Measurements from ENCODE around the gene FAM90A26. TPM values are rescaled to one million over a fixed set of nuclear protein-coding genes. Genes with fewer than 3 reads are reported as not detected.
A peak's percentile ranks its signal among the peaks of the same experiment; 100 is the strongest.
"Not testable (repeated sequence)": the region's sequence is repeated elsewhere in the genome, so short reads cannot be mapped to it uniquely, and the experiment has no call there.

Gene FAM90A26
- total RNA-seq, 2 experiments from 2014 or later = not detected

DNA sequence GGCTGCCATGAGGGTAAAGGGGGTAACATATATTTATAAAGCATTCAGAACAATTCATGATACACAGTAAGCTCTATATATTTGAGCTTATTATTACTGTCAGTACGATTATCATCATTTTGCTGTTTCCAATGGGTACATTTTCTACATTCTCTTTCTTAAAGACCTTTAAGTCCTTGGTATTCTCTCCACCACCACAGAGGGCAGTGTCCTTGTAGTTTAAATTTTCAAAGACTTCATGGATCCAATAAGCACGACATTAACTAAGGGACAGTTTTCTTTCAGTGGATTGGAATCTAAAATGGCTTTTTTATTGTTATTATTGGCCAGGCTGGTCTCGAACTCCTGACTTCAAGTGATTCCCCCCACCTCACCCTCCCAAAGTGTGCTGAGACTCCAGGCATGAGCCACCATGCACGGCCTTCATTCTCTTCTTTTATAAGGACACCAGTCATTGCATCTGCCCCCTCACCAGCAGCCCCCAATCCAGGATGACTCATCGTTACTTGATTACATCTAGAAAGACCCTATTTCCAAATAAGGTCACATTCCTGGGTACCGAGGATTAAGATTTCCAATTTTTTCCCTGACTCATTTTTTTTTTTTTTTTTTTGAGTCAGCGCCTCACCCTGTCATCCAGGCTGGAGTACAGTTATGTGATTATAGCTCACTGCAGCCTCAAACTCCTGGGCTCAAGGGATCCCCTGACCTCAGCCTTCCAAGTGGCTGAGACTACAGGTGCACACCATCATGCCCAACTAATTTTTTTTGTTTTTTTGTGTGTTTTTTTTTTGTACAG lies 21.4 kb upstream of the FAM90A26 start:
- H3K9me3 Mint-ChIP-seq; H3K27me3 Mint-ChIP-seq; H3K27ac Mint-ChIP-seq; DNase-seq; CTCF ChIA-PET; POLR2A ChIA-PET; H3K4me3 Mint-ChIP-seq; H3K36me3 Mint-ChIP-seq (ENCODE audit: low read depth): not testable (repeated sequence)
- peaks cover 12% of the 10 kb centered on the region for H3K4me1 Mint-ChIP-seq

DNA sequence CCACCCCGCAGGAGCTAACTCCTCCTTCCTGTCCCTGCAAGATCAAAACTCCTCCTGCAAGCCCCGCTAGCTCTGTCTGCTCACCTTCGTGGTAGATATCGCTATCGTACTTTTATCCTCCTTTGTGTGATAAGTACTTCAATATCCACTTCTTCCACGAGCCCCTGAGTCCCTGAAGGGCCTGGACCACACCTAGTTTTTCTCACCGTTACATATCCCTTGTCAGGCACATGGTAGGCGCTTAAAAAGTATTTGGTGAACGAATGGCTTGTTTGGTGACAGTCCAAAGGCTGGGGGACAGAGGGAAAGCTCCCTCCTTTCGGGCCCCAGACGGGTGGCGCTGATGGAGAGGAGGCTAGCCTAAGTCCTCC lies 18.4 kb upstream of the FAM90A26 start:
- H3K27me3 Mint-ChIP-seq; DNase-seq; CTCF ChIA-PET; POLR2A ChIA-PET; H3K9me3 Mint-ChIP-seq; H3K36me3 Mint-ChIP-seq (ENCODE audit: low read depth): not testable (repeated sequence)
- peaks cover 27% of the 10 kb centered on the region for H3K4me1 Mint-ChIP-seq
- H3K27ac Mint-ChIP-seq = peak overlapping the region; percentile 100
- H3K4me3 Mint-ChIP-seq = peak overlapping the region; percentile 96

DNA sequence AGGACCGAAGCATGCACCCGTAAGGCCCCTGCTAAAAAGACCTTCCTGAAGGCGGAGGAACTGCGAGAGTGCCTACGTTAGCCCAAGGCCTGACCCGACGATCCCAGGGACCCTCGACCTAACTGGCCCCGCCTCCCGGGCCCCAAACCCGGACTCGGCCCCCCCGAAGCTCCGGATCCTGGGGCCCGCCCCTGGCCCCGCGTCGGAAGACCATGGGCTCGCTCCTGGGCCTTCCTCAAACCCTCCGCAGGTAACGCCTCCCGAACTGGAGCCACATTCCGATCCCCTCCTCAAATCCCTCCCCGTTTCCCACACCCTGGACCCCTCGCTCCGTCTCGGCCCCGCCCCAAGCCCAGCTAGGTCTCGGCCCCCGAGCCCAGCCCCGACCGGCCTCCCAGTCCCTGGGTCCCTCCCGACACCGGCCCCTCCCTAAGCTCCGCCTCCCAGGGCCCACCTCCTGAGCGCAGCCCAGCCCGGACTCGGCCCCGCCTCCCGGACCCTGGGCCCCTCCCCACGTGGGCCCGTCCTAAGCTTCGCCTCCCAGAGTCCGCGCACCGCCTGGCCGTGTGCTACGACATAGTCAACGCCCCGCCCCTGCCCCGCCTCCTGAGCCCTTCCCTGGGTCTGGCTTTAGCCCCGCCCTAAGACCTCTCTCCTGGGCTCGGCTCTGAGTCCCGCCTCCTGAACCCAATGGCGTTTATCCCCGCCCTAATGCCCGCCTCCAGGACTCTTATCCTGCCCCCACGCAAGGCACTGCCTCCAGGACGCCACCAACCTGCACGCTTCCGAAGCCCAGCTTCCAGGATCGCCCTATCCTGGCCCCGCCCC lies 17.8 kb upstream of the FAM90A26 start:
- peak; percentile 98 for DNase-seq
- POLR2A ChIA-PET; H3K36me3 Mint-ChIP-seq (ENCODE audit: low read depth); H3K27me3 Mint-ChIP-seq; CTCF ChIA-PET; H3K9me3 Mint-ChIP-seq: not testable (repeated sequence)
- Mint-ChIP-seq H3K4me1 (peaks cover 27% of the 10 kb centered on the region), H3K27ac (peak overlapping the region; percentile 100), H3K4me3 (peak overlapping the region; percentile 96)

DNA sequence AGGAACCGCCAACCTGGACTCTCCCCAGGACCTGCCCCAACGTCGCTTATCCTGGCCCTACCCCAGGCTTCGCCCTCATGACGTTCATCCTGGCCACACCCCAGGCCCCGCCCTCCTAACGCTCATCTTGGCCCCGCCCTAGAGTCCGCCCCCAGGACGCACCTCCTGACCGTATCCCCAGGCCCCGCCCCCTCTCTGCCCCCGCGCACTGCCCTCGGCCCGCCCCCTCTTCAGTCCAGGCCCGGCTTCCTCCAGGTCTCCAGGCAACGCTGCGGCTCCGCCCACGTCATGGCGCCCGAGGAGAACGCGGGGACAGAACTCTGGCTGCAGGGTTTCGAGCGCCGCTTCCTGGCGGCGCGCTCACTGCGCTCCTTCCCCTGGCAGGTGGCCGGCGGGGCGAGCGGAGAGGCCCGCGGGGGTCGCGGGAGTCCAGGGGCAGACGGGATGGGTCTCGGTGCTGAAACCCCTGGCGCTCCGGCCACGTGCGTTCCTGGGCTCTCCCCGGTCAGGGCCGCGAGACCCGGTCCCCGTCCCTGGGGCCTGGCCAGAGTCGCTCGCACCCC lies 17.1 kb upstream of the FAM90A26 start:
- H3K27ac Mint-ChIP-seq = peak overlapping the region; percentile 100
- peak overlapping the region; percentile 96 for H3K4me3 Mint-ChIP-seq
- CTCF ChIA-PET; POLR2A ChIA-PET; H3K9me3 Mint-ChIP-seq; H3K27me3 Mint-ChIP-seq; H3K36me3 Mint-ChIP-seq (ENCODE audit: low read depth): not testable (repeated sequence)
- H3K4me1 Mint-ChIP-seq = peaks cover 27% of the 10 kb centered on the region
- peak; percentile 98 for DNase-seq

DNA sequence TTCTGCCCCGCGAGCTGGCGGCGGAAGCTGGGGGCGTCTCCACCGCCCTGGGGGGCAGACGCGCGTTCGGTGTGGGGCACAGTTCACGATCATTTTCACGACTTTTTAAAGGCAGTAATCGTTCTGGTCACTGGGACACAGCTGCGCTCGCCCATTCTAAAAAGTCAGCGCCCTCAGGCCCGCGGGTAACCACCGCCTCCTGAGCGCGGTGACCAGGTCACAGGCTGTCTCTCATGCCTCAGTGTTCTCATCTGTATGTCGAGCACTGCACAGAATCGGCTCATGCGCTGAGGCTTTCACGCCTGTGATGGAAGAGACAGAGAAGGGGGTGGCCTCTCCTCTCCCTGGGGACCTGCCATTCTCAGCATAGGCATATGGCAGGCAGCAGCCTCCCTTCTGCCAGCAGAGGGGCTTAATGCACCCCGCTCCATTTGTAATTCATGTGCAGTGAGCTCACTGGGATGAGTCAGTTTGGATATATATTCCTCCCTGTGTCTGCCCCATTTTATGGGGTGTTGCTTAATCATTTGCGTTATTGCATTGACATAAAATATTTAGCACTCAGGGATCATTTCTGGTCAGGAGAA lies 16.5 kb upstream of the FAM90A26 start:
- H3K4me3 Mint-ChIP-seq = peak overlapping the region; percentile 96
- H3K36me3 Mint-ChIP-seq (ENCODE audit: low read depth); CTCF ChIA-PET; POLR2A ChIA-PET; H3K9me3 Mint-ChIP-seq; H3K27me3 Mint-ChIP-seq: not testable (repeated sequence)
- DNase-seq = peak; percentile 19
- H3K4me1 Mint-ChIP-seq = peaks cover 27% of the 10 kb centered on the region
- peak overlapping the region; percentile 86 for H3K27ac Mint-ChIP-seq

DNA sequence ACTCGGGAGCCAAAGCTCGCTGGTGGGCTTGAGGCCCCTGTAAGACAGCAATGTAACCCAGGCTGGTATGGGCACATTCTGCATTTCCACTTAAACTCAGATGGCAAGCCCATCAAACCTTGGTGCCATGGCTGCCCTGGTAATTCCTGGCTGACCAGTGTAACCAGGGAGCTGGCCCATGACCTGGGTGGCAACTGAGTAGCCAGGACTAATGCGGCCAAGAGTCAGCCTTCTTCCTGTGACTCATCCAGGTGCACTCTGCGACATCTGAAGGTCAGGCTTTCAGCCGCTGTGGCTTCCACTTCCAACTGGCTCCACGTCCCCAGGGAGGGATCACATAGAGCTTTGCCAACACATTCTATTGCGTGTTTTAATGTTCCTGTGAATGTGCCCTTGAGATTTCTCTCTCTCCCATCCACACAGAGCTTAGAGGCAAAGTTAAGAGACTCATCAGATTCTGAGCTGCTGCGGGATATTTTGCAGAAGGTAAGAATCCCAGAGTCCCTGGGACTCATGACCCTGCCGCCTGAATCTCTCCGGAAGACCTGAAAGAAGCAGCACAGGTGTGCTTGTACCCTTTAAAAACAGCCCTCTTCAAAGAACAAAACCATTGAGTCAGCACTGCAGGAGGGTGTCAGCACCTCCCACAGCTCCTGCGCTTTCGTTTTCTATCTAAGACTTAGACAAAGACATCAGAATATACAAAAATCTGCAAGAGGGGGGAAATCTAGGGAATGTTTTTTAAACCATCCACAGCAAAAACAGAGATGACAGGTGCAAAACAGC lies 14.9 kb upstream of the FAM90A26 start:
- POLR2A ChIA-PET; CTCF ChIA-PET; H3K36me3 Mint-ChIP-seq (ENCODE audit: low read depth); H3K9me3 Mint-ChIP-seq; H3K4me3 Mint-ChIP-seq; H3K27me3 Mint-ChIP-seq: not testable (repeated sequence)
- H3K4me1 Mint-ChIP-seq = peaks cover 27% of the 10 kb centered on the region
- H3K27ac Mint-ChIP-seq = peak overlapping the region; percentile 84
- peak; percentile 27 for DNase-seq

DNA sequence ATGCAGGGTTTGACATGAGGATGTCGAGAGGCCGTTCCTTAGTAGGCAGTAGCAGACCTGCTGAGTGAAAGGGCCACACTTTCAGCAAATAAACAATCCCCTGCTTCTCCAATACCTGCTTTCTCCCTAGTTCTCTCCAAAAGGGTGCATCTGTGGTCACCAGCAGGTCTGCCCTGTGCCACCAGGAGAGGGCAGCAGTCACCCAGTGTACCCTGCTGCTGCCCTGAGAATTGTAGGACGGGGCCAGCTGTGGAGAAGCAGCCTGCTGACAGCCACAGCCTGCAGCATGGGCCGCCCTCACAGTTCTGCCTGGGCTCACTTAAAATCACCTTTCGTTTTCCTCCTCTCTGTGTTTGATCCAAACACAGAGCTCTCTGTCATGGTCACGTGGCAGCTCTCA lies 11.8 kb upstream of the FAM90A26 start:
- H3K27ac Mint-ChIP-seq; CTCF ChIA-PET; H3K4me3 Mint-ChIP-seq; POLR2A ChIA-PET; H3K27me3 Mint-ChIP-seq; H3K9me3 Mint-ChIP-seq; H3K36me3 Mint-ChIP-seq (ENCODE audit: low read depth); DNase-seq: not testable (repeated sequence)
- peaks cover 19% of the 10 kb centered on the region for H3K4me1 Mint-ChIP-seq

DNA sequence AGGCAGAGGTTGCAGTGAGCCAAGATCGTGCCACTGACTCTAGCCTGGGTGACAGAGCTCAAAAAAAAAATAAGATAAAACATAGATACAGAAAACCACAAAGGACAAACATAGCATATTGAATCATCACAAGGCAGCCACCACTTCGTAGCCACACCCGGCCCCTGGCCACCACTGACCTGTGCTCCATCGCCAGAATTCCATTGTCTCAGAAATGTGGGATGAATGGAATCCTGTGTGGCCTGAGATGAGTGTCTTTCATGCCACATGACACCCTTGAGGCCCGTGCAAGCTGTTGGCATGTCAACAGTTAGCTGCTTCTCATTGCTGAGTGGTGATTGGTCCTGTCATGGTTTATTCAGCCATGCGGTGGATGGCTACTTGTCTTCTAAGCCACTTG lies 10.2 kb upstream of the FAM90A26 start:
- H3K36me3 Mint-ChIP-seq (ENCODE audit: low read depth); DNase-seq; H3K9me3 Mint-ChIP-seq; H3K4me1 Mint-ChIP-seq; H3K4me3 Mint-ChIP-seq; CTCF ChIA-PET; POLR2A ChIA-PET; H3K27me3 Mint-ChIP-seq; H3K27ac Mint-ChIP-seq: not testable (repeated sequence)

DNA sequence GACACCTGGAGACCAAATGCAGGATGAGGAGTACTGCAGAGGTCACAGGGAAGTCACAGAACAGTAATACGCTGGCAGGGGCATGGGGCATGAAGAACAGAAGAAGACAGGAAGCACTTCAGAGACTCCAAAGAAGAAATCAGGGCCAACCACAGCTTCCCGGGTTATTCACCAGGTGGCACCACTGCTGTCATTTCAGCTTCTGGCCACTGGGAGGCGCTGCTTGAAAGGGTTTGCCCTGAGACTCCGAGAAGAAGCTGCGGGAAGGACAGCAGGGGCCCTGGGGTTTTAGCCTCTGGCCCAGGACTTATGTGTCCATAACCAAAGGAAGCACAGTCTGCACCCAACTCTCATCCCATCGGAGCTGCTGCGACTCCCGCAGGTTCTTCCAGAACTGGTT lies 4.2 kb upstream of the FAM90A26 start:
- POLR2A ChIA-PET; H3K4me3 Mint-ChIP-seq; H3K9me3 Mint-ChIP-seq; DNase-seq; H3K36me3 Mint-ChIP-seq (ENCODE audit: low read depth); H3K27me3 Mint-ChIP-seq; CTCF ChIA-PET; H3K27ac Mint-ChIP-seq; H3K4me1 Mint-ChIP-seq: not testable (repeated sequence)

DNA sequence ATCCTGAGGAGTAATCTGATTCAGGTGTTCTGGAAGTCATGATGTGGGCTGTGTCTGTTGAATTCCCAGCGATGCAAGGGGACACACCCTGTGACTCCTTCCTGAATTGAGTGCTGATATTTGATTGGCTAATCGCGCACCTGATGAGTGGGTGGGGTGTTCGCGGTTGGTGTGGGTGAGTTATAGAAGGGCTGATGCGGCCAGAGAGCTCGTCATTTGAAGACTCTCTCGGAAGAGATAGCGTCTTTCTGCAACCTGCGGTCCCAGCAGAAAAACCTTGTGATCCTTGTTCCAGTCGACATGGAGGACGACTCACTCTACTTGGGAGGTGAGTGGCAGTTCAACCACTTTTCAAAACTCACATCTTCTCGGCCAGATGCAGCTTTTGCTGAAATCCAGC lies 40.1 kb downstream of the FAM90A26 start, which contains the start of gene USP17L10:
TSS of gene USP17L10 (plus strand) at position 301 of the 400 bp plus-strand sequence. CDS start at position 301, 0 bp downstream.
- POLR2A ChIA-PET; CTCF ChIA-PET; H3K27ac Mint-ChIP-seq; H3K9me3 Mint-ChIP-seq; H3K36me3 Mint-ChIP-seq (ENCODE audit: low read depth); H3K4me1 Mint-ChIP-seq; DNase-seq; H3K27me3 Mint-ChIP-seq; H3K4me3 Mint-ChIP-seq: not testable (repeated sequence)

DNA sequence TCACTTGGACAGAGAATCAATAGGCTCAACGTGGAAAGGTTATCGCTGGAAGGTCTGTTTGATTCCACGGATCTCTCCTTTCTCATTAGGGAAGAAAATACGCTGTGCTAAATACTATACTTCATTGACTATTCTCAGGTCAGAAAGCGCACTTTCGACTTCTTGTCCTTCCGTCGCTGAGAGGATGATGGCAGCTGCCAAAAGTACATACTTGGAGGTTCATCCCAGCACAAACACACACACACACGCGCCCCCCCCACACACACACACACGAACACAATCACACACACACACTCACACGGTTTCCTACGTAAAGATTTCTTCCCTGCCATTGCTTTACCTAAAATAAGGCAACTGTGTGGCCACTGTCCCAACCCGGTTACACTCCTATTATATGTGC lies 44.5 kb downstream of the FAM90A26 start:
- H3K27me3 Mint-ChIP-seq; H3K27ac Mint-ChIP-seq; POLR2A ChIA-PET; CTCF ChIA-PET; H3K36me3 Mint-ChIP-seq (ENCODE audit: low read depth); H3K4me3 Mint-ChIP-seq; H3K9me3 Mint-ChIP-seq; H3K4me1 Mint-ChIP-seq: not testable (repeated sequence)
- peak; percentile 5 for DNase-seq

DNA sequence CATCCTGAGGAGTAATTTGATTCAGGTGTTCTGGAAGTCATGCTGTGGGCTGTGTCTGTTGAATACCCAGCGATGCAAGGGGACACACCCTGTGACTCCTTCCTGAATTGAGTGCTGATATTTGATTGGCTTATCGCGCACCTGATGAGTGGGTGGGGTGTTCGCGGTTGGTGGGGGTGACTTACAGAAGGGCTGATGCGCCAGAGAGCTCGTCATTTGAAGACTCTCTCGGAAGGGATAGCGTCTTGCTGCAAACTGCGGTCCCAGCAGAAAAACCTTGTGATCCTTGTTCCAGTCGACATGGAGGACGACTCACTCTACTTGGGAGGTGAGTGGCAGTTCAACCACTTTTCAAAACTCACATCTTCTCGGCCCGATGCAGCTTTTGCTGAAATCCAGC lies 44.9 kb downstream of the FAM90A26 start, which contains the start of gene USP17L11:
TSS of gene USP17L11 (plus strand) at position 301 of the 400 bp plus-strand sequence. CDS start at position 301, 0 bp downstream.
- H3K27ac Mint-ChIP-seq; DNase-seq; H3K9me3 Mint-ChIP-seq; H3K36me3 Mint-ChIP-seq (ENCODE audit: low read depth); H3K27me3 Mint-ChIP-seq; H3K4me3 Mint-ChIP-seq; H3K4me1 Mint-ChIP-seq; CTCF ChIA-PET; POLR2A ChIA-PET: not testable (repeated sequence)

DNA sequence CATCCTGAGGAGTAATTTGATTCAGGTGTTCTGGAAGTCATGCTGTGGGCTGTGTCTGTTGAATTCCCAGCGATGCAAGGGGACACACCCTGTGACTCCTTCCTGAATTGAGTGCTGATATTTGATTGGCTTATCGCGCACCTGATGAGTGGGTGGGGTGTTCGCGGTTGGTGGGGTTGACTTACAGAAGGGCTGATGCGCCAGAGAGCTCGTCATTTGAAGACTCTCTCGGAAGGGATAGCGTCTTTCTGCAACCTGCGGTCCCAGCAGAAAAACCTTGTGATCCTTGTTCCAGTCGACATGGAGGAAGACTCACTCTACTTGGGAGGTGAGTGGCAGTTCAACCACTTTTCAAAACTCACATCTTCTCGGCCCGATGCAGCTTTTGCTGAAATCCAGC lies 49.6 kb downstream of the FAM90A26 start, which contains the start of gene USP17L12:
TSS of gene USP17L12 (plus strand) at position 301 of the 400 bp plus-strand sequence. CDS start at position 301, 0 bp downstream.
- H3K36me3 Mint-ChIP-seq (ENCODE audit: low read depth); POLR2A ChIA-PET; CTCF ChIA-PET; H3K4me3 Mint-ChIP-seq; H3K9me3 Mint-ChIP-seq; H3K27ac Mint-ChIP-seq; H3K27me3 Mint-ChIP-seq; H3K4me1 Mint-ChIP-seq; DNase-seq: not testable (repeated sequence)
